ENCODE data around the gene CDH13. TPM values are rescaled to one million over a fixed set of nuclear protein-coding genes. Genes with fewer than 3 reads are reported as not detected.

CDH13 gene
- total RNA-seq, 1 donor from 2014 or later: 161 TPM

- intact Hi-C loops (cut with micrococcal nuclease): no loop called here
Observed at GRCh38 chr16:83160287-83161020, 533.7 kb downstream of the CDH13 start.

GRCh38 chr16:83162791-83163190 is 536.0 kb downstream of the CDH13 start:
- Histone ChIP-seq H3K27ac (replicated peaks) (no peak overlapping the region), H3K9me3 (replicated peaks) (no peaks in the 10 kb centered on the region), H3K36me3 (no peaks in the 10 kb centered on the region), H3K27me3 (ENCODE audit: low read depth) (no peaks in the 10 kb centered on the region), H3K4me3 (no peak overlapping the region), H3K4me1 (no peaks in the 10 kb centered on the region)
- intact Hi-C loops (cut with micrococcal nuclease): no loop called here
- no peak for DNase-seq
- TF ChIP-seq, protein P1, sequence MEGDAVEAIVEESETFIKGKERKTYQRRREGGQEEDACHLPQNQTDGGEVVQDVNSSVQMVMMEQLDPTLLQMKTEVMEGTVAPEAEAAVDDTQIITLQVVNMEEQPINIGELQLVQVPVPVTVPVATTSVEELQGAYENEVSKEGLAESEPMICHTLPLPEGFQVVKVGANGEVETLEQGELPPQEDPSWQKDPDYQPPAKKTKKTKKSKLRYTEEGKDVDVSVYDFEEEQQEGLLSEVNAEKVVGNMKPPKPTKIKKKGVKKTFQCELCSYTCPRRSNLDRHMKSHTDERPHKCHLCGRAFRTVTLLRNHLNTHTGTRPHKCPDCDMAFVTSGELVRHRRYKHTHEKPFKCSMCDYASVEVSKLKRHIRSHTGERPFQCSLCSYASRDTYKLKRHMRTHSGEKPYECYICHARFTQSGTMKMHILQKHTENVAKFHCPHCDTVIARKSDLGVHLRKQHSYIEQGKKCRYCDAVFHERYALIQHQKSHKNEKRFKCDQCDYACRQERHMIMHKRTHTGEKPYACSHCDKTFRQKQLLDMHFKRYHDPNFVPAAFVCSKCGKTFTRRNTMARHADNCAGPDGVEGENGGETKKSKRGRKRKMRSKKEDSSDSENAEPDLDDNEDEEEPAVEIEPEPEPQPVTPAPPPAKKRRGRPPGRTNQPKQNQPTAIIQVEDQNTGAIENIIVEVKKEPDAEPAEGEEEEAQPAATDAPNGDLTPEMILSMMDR (IDR thresholded peaks at IDR 0.05; ENCODE audit: borderline replicate concordance): no peak

More at GRCh38 chr16:83160287-83161020, 533.7 kb downstream of the CDH13 start:
- Histone ChIP-seq H3K27ac (replicated peaks) (no peak overlapping the region), H3K9me3 (replicated peaks) (no peaks in the 10 kb centered on the region), H3K36me3 (no peaks in the 10 kb centered on the region), H3K27me3 (ENCODE audit: low read depth) (no peaks in the 10 kb centered on the region), H3K4me1 (no peaks in the 10 kb centered on the region), H3K4me3 (no peak overlapping the region)
- no peak for DNase-seq
- TF ChIP-seq, protein P1 (IDR thresholded peaks at IDR 0.05; ENCODE audit: borderline replicate concordance): no peak

GRCh38 chr16:83164816-83165215 is 538.0 kb downstream of the CDH13 start:
- Histone ChIP-seq H3K4me1 (no peaks in the 10 kb centered on the region), H3K9me3 (replicated peaks) (no peaks in the 10 kb centered on the region), H3K27me3 (ENCODE audit: low read depth) (no peaks in the 10 kb centered on the region), H3K27ac (replicated peaks) (no peak overlapping the region), H3K4me3 (no peak overlapping the region), H3K36me3 (no peaks in the 10 kb centered on the region)
- no peak for DNase-seq
- TF ChIP-seq, protein P1 (IDR thresholded peaks at IDR 0.05; ENCODE audit: borderline replicate concordance): no peak
- intact Hi-C loops (cut with micrococcal nuclease): no loop called here

DNA sequence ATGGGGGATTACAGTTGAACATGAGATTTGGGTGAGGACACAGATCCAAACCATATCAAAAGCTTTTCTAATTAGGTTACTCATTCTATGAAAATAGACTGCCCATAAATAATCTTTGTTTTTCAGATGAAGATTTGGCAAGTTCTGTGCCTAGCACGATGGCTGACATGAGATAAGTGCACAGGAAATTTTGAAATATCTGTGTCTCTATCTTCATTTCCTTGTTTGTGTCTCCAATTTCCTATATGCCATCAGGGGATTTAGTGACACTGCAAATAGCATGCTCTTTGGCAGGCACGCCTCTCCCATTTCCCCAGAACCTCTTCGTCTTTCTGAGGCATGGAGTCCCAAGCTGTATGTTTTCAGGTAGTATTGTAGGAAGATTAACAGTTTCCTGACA is 544.6 kb downstream of the CDH13 start:
- H3K4me3 ChIP-seq: no peak overlapping the region
- no peaks in the 10 kb centered on the region for H3K27me3 ChIP-seq (ENCODE audit: low read depth)
- TF ChIP-seq, protein P1 (IDR thresholded peaks at IDR 0.05; ENCODE audit: borderline replicate concordance): no peak
- H3K27ac ChIP-seq (replicated peaks): no peak overlapping the region
- no peak for DNase-seq
- intact Hi-C loops (cut with micrococcal nuclease): no loop called here
- no peaks in the 10 kb centered on the region for H3K9me3 ChIP-seq (replicated peaks)
- no peaks in the 10 kb centered on the region for H3K4me1 ChIP-seq
- no peaks in the 10 kb centered on the region for H3K36me3 ChIP-seq

GRCh38 chr16:83174671-83175070 is 547.9 kb downstream of the CDH13 start:
- H3K9me3 ChIP-seq (replicated peaks): no peaks in the 10 kb centered on the region
- H3K36me3 ChIP-seq: no peaks in the 10 kb centered on the region
- no peak overlapping the region for H3K4me3 ChIP-seq
- DNase-seq: no peak
- TF ChIP-seq, protein P1 (IDR thresholded peaks at IDR 0.05; ENCODE audit: borderline replicate concordance): no peak
- no peaks in the 10 kb centered on the region for H3K4me1 ChIP-seq
- no peak overlapping the region for H3K27ac ChIP-seq (replicated peaks)
- H3K27me3 ChIP-seq (ENCODE audit: low read depth): no peaks in the 10 kb centered on the region
- intact Hi-C loops (cut with micrococcal nuclease): no loop called here

Measured in left ventricle myocardium inferior (tissue), 1 donor.